Astrocyte (in vitro differentiated cells and primary cell): ENCODE results near the gene ZNF627. TPM values are rescaled to one million over a fixed set of nuclear protein-coding genes. Genes with fewer than 3 reads are reported as not detected.
"Not testable (repeated sequence)": the region's sequence is repeated elsewhere in the genome, so short reads cannot be mapped to it uniquely, and the experiment has no call there.

Experiments
- DNase-seq: peaks from one replicate; pipeline ENCODE4 v3.0.0-alpha.2; 2010; ENCODE audit warnings: low read depth
- FAIRE-seq: peaks from 2 replicates; lab custom pipeline; 2011; peaks lifted over from hg19 to GRCh38; lab: Jason Lieb, UNC
- H2AFZ ChIP-seq: 2 replicates; pipeline ENCODE4 v1.6.0; 2012; ENCODE audit warnings: low read depth, low read length, inconsistent platforms
- H3K27ac ChIP-seq: 2 replicates; pipeline ENCODE4 v1.5.1; 2011; ENCODE audit warnings: low read depth, low read length, inconsistent platforms
- H3K27me3 ChIP-seq: 2 replicates; pipeline ENCODE4 v1.6.0; 2011; ENCODE audit warnings: low read length, inconsistent platforms; ENCODE audit not compliant: insufficient read depth
- H3K36me3 ChIP-seq: 2 replicates; pipeline ENCODE4 v1.5.1; 2011; ENCODE audit warnings: low read length, inconsistent platforms; ENCODE audit not compliant: insufficient read depth
- H3K4me1 ChIP-seq: 2 replicates; pipeline ENCODE4 v1.5.1; 2011; ENCODE audit warnings: low read length, inconsistent platforms; ENCODE audit not compliant: insufficient read depth
- H3K4me2 ChIP-seq: 2 replicates; pipeline ENCODE4 v1.6.0; 2012; ENCODE audit warnings: low read length, inconsistent platforms
- H3K4me3 ChIP-seq: 2 replicates; pipeline ENCODE4 v1.5.1; 2011; ENCODE audit warnings: low read depth, mild to moderate bottlenecking, low read length, inconsistent platforms; ENCODE audit not compliant: insufficient read depth
- H3K79me2 ChIP-seq: 2 replicates; pipeline ENCODE4 v1.6.0; 2012; ENCODE audit warnings: mild to moderate bottlenecking, low read length, inconsistent platforms; ENCODE audit not compliant: insufficient read depth
- H3K9ac ChIP-seq: 2 replicates; pipeline ENCODE4 v1.6.0; 2012; ENCODE audit warnings: mild to moderate bottlenecking, low read length, inconsistent platforms
- H3K9me3 ChIP-seq: 2 replicates; pipeline ENCODE4 v1.5.1; 2012; ENCODE audit warnings: low read depth, mild to moderate bottlenecking, low read length, inconsistent platforms; ENCODE audit not compliant: insufficient read depth
- H4K20me1 ChIP-seq: 2 replicates; pipeline ENCODE4 v1.6.0; 2012; ENCODE audit warnings: low read length, inconsistent platforms; ENCODE audit not compliant: insufficient read depth
- H3K27ac Mint-ChIP-seq: one replicate; pipeline ENCODE4 v1.8.0; 2021; ENCODE audit warnings: mild to moderate bottlenecking, mixed read lengths; ENCODE audit not compliant: unreplicated experiment
- H3K27me3 Mint-ChIP-seq: one replicate; pipeline ENCODE4 v1.8.0; 2021; ENCODE audit warnings: low read depth, mixed read lengths; ENCODE audit not compliant: unreplicated experiment
- H3K36me3 Mint-ChIP-seq: one replicate; pipeline ENCODE4 v1.8.0; 2021; ENCODE audit warnings: low read depth, mixed read lengths; ENCODE audit not compliant: unreplicated experiment
- H3K4me1 Mint-ChIP-seq: one replicate; pipeline ENCODE4 v1.8.0; 2021; ENCODE audit warnings: low read depth, mixed read lengths; ENCODE audit not compliant: unreplicated experiment
- H3K4me3 Mint-ChIP-seq: one replicate; pipeline ENCODE4 v1.8.0; 2021; ENCODE audit warnings: mild to moderate bottlenecking, moderate library complexity, mixed read lengths; ENCODE audit not compliant: unreplicated experiment
- H3K9me3 Mint-ChIP-seq: one replicate; pipeline ENCODE4 v1.8.0; 2021; ENCODE audit warnings: mild to moderate bottlenecking, mixed read lengths; ENCODE audit not compliant: unreplicated experiment
- EZH2 ChIP-seq: IDR thresholded peaks from 2 replicates; pipeline ENCODE4 v1.6.1; 2012; ENCODE audit warnings: mild to moderate bottlenecking, low read length, inconsistent platforms; ENCODE audit not compliant: insufficient read depth
- total RNA-seq: library from RNA; stranded (reverse); gene quantifications from 2 replicates; pipeline ENCODE4 v1.2.1, GENCODE V29; 2021
- TF ChIP-seq, protein P1 (sequence below): IDR thresholded peaks from 2 replicates; pipeline ENCODE4 v1.5.1; 2011; ENCODE audit warnings: low read depth, mild to moderate bottlenecking, inconsistent platforms, low read length, moderate library complexity; ENCODE audit not compliant: insufficient read depth

ZNF627 gene
- total RNA-seq, 1 donor from 2014 or later: 20.5 TPM

DNA sequence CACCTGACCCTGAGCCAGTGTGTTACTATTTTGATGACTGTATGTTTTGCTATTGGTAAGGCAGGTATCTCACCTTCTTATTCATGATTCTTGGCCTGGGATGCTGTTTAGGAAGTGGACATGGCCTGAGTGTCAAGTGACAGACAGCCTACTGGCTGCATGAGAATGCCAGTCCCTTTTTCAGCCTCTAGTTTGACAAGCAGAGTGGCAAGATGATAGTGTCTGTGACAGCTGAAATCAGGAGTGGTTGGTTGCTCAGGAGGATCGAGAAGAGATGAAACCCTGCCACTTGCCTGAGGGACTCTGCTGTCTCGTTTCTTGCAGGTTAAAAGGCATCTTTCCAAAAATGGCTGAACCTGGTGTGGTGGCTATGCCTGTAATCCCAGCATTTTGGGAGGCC is 31.1 kb upstream of the ZNF627 start:
- Mint-ChIP-seq H3K27ac (no peak overlapping the region), H3K27me3 (no peaks in the 10 kb centered on the region), H3K4me1 (peaks cover 4% of the 10 kb centered on the region), H3K9me3 (no peaks in the 10 kb centered on the region), H3K36me3 (no peaks in the 10 kb centered on the region), H3K4me3 (no peak overlapping the region)
- no peak overlapping the region for H3K9ac ChIP-seq
- DNase-seq (no peak), FAIRE-seq (no peak)
- no peak overlapping the region for H3K4me2 ChIP-seq
- TF ChIP-seq, protein P1, sequence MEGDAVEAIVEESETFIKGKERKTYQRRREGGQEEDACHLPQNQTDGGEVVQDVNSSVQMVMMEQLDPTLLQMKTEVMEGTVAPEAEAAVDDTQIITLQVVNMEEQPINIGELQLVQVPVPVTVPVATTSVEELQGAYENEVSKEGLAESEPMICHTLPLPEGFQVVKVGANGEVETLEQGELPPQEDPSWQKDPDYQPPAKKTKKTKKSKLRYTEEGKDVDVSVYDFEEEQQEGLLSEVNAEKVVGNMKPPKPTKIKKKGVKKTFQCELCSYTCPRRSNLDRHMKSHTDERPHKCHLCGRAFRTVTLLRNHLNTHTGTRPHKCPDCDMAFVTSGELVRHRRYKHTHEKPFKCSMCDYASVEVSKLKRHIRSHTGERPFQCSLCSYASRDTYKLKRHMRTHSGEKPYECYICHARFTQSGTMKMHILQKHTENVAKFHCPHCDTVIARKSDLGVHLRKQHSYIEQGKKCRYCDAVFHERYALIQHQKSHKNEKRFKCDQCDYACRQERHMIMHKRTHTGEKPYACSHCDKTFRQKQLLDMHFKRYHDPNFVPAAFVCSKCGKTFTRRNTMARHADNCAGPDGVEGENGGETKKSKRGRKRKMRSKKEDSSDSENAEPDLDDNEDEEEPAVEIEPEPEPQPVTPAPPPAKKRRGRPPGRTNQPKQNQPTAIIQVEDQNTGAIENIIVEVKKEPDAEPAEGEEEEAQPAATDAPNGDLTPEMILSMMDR: no peak
- no peak for TF ChIP-seq EZH2
- no peak overlapping the region for H2AFZ ChIP-seq
- no peaks in the 10 kb centered on the region for H3K36me3 ChIP-seq
- H3K27ac ChIP-seq: no peak overlapping the region
- no peaks in the 10 kb centered on the region for H4K20me1 ChIP-seq
- H3K4me3 ChIP-seq: no peak overlapping the region
- no peaks in the 10 kb centered on the region for H3K9me3 ChIP-seq
- H3K79me2 ChIP-seq: no peaks in the 10 kb centered on the region
- no peaks in the 10 kb centered on the region for H3K27me3 ChIP-seq
- H3K4me1 ChIP-seq: peaks cover 4% of the 10 kb centered on the region

DNA sequence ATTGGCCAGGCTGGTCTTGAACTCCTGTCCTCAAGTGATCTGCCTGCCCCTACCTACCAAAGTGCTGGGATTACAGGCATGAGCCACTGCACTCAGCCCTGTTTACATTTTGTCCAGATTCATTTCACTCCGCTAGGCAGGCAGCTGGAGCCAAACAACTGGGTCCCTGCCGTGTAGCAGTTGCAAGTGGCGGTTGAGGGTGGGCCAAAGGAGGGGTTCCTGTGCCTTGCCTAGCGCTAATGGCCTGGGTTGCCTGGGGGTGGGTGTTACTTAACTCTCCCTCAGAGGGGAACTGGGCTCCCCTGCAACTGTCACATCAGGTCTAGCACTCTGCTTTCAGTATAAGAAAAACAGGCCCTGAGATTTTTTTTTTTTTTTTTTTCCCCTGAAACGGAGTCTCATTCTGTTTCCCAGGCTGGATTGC is 27.2 kb upstream of the ZNF627 start:
- no peak overlapping the region for H3K9ac ChIP-seq
- no peak overlapping the region for H3K27ac ChIP-seq
- H3K4me1 ChIP-seq: peaks cover 4% of the 10 kb centered on the region
- no peak overlapping the region for H3K4me3 Mint-ChIP-seq
- H3K27me3 ChIP-seq: no peaks in the 10 kb centered on the region
- H3K27ac Mint-ChIP-seq: no peak overlapping the region
- H3K9me3 ChIP-seq: no peaks in the 10 kb centered on the region
- H2AFZ ChIP-seq: no peak overlapping the region
- H3K27me3 Mint-ChIP-seq: no peaks in the 10 kb centered on the region
- H3K4me1 Mint-ChIP-seq: peaks cover 4% of the 10 kb centered on the region
- H3K36me3 Mint-ChIP-seq: no peaks in the 10 kb centered on the region
- DNase-seq (no peak), FAIRE-seq (no peak)
- no peak overlapping the region for H3K4me2 ChIP-seq
- H3K9me3 Mint-ChIP-seq: no peaks in the 10 kb centered on the region
- H3K4me3 ChIP-seq: no peak overlapping the region
- H3K79me2 ChIP-seq: no peaks in the 10 kb centered on the region
- TF ChIP-seq, protein P1: no peak
- TF ChIP-seq EZH2: no peak
- no peaks in the 10 kb centered on the region for H3K36me3 ChIP-seq
- no peaks in the 10 kb centered on the region for H4K20me1 ChIP-seq

DNA sequence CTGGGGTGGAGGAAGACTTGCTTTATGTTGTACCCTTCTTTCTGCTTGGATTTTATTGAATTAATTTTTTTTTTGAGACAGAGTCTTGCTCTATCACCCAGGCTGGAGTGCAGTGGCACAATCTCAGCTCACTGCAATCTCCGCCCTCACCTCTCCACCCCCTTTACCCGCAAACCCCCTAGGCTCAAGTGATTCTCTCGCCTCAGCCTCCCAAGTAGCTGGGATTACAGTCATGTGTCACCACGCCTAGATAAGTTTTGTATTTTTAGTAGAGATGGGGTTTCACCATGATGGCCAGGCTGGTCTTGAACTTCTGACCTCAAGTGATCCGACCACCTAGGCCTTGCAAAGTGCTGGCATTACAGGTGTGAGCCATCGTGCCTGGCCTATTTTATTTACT is 23.9 kb upstream of the ZNF627 start:
- not testable (repeated sequence) for H2AFZ ChIP-seq, H3K27ac Mint-ChIP-seq, H3K79me2 ChIP-seq, H3K27me3 Mint-ChIP-seq, H3K36me3 ChIP-seq, DNase-seq, H4K20me1 ChIP-seq, H3K27me3 ChIP-seq, H3K36me3 Mint-ChIP-seq, FAIRE-seq, H3K9ac ChIP-seq, H3K4me3 ChIP-seq, H3K4me2 ChIP-seq, H3K9me3 Mint-ChIP-seq, H3K9me3 ChIP-seq, H3K4me1 ChIP-seq, H3K4me3 Mint-ChIP-seq, H3K4me1 Mint-ChIP-seq, H3K27ac ChIP-seq

DNA sequence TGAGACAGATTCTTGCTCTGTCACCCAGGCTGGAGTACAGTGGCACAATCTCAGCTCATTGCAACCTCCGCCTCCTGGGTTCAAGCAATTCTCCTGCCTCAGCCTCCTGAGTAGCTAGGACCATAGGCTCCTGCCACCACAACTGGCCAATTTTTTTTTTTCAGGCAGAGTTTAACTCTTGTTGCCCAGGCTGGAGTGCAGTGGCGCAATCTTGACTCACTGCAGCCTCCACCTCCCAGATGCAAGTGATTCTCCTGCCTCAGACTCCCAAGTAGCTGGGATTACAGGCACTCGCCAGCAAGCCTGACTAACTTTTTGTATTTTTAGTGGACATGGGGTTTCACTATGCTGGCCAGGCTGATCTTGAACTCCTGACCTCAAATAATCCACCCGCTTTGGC is 23.5 kb upstream of the ZNF627 start:
- not testable (repeated sequence) for H3K9ac ChIP-seq, H3K4me2 ChIP-seq, H3K36me3 Mint-ChIP-seq, H3K4me1 ChIP-seq, H3K27me3 Mint-ChIP-seq, H4K20me1 ChIP-seq, H3K4me3 ChIP-seq, H3K4me3 Mint-ChIP-seq, H3K79me2 ChIP-seq, H3K27ac ChIP-seq, DNase-seq, H3K4me1 Mint-ChIP-seq, H3K27ac Mint-ChIP-seq, H3K27me3 ChIP-seq, H3K36me3 ChIP-seq, H3K9me3 Mint-ChIP-seq, H3K9me3 ChIP-seq, H2AFZ ChIP-seq, FAIRE-seq
